GM23338 (cell line): Measurements from ENCODE around the gene SVIL. TPM values are rescaled to one million over a fixed set of nuclear protein-coding genes. Genes with fewer than 3 reads are reported as not detected.

Experiments used
- ATAC-seq: fragments of 200-7000 bp; cut with Tn5 transposase; 3 replicates; pipeline ENCODE4 v1.9.1; 2020
- DNase-seq: peaks from one replicate; pipeline ENCODE4 v3.0.0-alpha.2; 2015; ENCODE audit warnings: low spot score
- H2AFZ ChIP-seq: fragments of 200-600 bp; sonication (generic); 2 replicates; pipeline ENCODE4 v1.8.0; 2016; ENCODE audit warnings: antibody characterized with exemption, mild to moderate bottlenecking, moderate library complexity
- H3F3A ChIP-seq: fragments of 200-600 bp; sonication (generic); replicated peaks from 2 replicates; pipeline ENCODE4 v1.8.0; 2017; ENCODE audit warnings: antibody characterized with exemption, mixed run types, low read depth
- H3K27ac ChIP-seq: fragments of 200-600 bp; sonication (generic); 2 replicates; pipeline ENCODE4 v1.6.1; 2016; ENCODE audit warnings: low read depth
- H3K27me3 ChIP-seq: fragments of 200-600 bp; sonication (generic); 2 replicates; pipeline ENCODE4 v1.8.0; 2016; ENCODE audit warnings: mild to moderate bottlenecking, mixed run types, moderate library complexity; ENCODE audit not compliant: insufficient read depth
- H3K36me3 ChIP-seq: fragments of 200-600 bp; sonication (generic); 2 replicates; pipeline ENCODE4 v1.8.0; 2016; ENCODE audit warnings: mild to moderate bottlenecking; ENCODE audit not compliant: insufficient read depth
- H3K4me1 ChIP-seq: fragments of 200-600 bp; sonication (generic); 2 replicates; pipeline ENCODE4 v1.8.0; 2016; ENCODE audit warnings: mild to moderate bottlenecking, moderate library complexity; ENCODE audit not compliant: insufficient read depth
- H3K4me2 ChIP-seq: fragments of 200-600 bp; sonication (generic); 2 replicates; pipeline ENCODE4 v1.7.1; 2017; ENCODE audit warnings: mixed run types
- H3K4me3 ChIP-seq: fragments of 200-600 bp; sonication (generic); 2 replicates; pipeline ENCODE4 v1.6.1; 2016; ENCODE audit warnings: mixed run types
- H3K79me2 ChIP-seq: fragments of 200-600 bp; sonication (generic); replicated peaks from 2 replicates; pipeline ENCODE4 v1.8.0; 2017; ENCODE audit warnings: mild to moderate bottlenecking; ENCODE audit not compliant: insufficient read depth
- H3K9me2 ChIP-seq: fragments of 200-600 bp; sonication (generic); 2 replicates; pipeline ENCODE4 v1.8.0; 2017; ENCODE audit not compliant: insufficient read depth
- H4K20me1 ChIP-seq: fragments of 200-600 bp; sonication (generic); replicated peaks from 2 replicates; pipeline ENCODE4 v1.8.0; 2017; ENCODE audit warnings: mild to moderate bottlenecking; ENCODE audit not compliant: insufficient read depth
- H3K27ac Mint-ChIP-seq: 2 replicates; pipeline ENCODE4 v1.8.0; 2020; ENCODE audit warnings: inconsistent platforms, mild to moderate bottlenecking, moderate library complexity, mixed read lengths
- H3K27me3 Mint-ChIP-seq: 3 replicates; pipeline ENCODE4 v1.8.0; 2022; ENCODE audit warnings: low read depth, mild to moderate bottlenecking, moderate library complexity, mixed read lengths, inconsistent platforms; ENCODE audit not compliant: insufficient read depth, poor library complexity
- H3K36me3 Mint-ChIP-seq: 3 replicates; pipeline ENCODE4 v1.8.0; 2021; ENCODE audit warnings: low read depth, mild to moderate bottlenecking, inconsistent platforms, moderate library complexity, mixed read lengths
- H3K4me1 Mint-ChIP-seq: 3 replicates; pipeline ENCODE4 v1.8.0; 2020; ENCODE audit warnings: mild to moderate bottlenecking, inconsistent platforms, mixed read lengths
- H3K4me3 Mint-ChIP-seq: 3 replicates; pipeline ENCODE4 v1.8.0; 2021; ENCODE audit warnings: moderate library complexity, mild to moderate bottlenecking, inconsistent platforms, mixed read lengths
- H3K9me3 Mint-ChIP-seq: 3 replicates; pipeline ENCODE4 v1.8.0; 2020; ENCODE audit warnings: moderate library complexity, mild to moderate bottlenecking, inconsistent platforms, mixed read lengths
- CTCF ChIP-seq, 2 experiments: fragments of 200-600 bp in 1 of 2; sonication (generic) in 1 of 2; conservative IDR thresholded peaks; 2 replicates each; pipeline versions ENCODE4 v1.5.1 to v1.6.1; 2016 to 2017; ENCODE audit warnings: antibody characterized with exemption in 2 of 2, low read depth in 2 of 2, mild to moderate bottlenecking in 2 of 2, moderate library complexity in 1 of 2
- EZH2phosphoT487 ChIP-seq: fragments of 200-600 bp; sonication (generic); IDR thresholded peaks from one replicate; pipeline ENCODE4 v1.8.1; 2018; ENCODE audit warnings: antibody characterized with exemption; ENCODE audit not compliant: unreplicated experiment
- JUNB ChIP-seq: IDR thresholded peaks from one replicate; pipeline ENCODE4 v1.6.1; 2016; ENCODE audit warnings: antibody characterized with exemption; ENCODE audit not compliant: unreplicated experiment
- REST ChIP-seq: IDR thresholded peaks from one replicate; pipeline ENCODE4 v1.6.1; 2018; ENCODE audit warnings: antibody characterized with exemption; ENCODE audit not compliant: unreplicated experiment
- polyA plus RNA-seq: library from polyadenylated mRNA; unstranded; fragments of >200 nt; fragmentation: Nextera tagmentation; extraction: Ambion mirVana; gene quantifications from 2 replicates; pipeline ENCODE4 v1.2.1, GENCODE V29; 2016
- total RNA-seq: library from RNA; depleted of rRNA; stranded (reverse); fragments of >200 nt; shearing (Covaris generic); gene quantifications from 2 replicates; pipeline ENCODE4 v1.2.3, GENCODE V29; 2014
- TF ChIP-seq, protein P1 (sequence below): fragments of 250-450 bp; sonication (Bioruptor Pico); IDR thresholded peaks from 2 replicates; pipeline ENCODE4 v1.5.0; 2020; ENCODE audit warnings: mild to moderate bottlenecking, moderate library complexity

The SVIL gene
- total and polyA plus RNA-seq, 2 experiments from 2014 or later = 8.8 to 34.9 TPM

DNA sequence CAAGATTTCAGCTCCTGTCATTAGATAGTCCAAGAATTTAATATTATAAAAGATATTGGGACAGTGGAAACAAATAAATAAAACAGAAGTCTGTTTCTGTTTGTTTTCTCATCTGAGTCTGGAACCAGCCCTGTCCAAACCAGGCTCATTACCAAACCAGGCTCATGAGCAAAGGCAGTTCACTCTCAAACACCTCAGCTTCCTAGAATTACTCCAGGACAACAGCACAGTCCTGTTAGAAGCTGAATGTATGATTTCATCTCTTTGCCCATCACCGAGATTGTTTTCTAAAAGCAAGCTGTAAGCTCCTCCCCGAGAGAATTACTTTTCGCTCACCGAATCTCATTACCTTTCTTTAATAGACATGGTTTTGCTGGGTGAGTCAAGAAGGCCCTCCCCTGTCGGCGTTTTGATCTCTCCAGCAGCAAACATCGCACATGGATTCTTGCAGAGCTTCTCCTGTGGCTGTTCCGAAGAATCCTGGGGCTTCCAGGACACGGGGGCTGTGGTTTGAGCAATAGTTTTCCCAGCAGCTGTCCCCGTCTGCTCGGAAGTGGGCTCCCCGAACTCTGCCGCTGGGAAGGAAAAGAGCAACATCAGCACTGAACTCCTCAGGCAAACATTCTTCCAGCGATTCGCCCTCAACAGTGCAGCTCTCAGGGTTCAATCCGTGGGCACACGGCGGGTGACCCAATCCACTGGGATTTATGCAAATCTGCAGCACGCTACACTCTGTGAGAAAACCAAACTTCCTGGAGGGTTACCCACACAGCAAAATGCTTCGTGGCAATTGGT lies 112.5 kb downstream of the SVIL start:
- no peaks in the 10 kb centered on the region for H3K36me3 ChIP-seq

More for the DNA sequence above, 112.5 kb downstream of the SVIL start:
- H3K36me3 Mint-ChIP-seq = peaks cover 8% of the 10 kb centered on the region
- H3K27me3 ChIP-seq = no peaks in the 10 kb centered on the region
- no peak for TF ChIP-seq EZH2phosphoT487
- TF ChIP-seq REST = no peak
- TF ChIP-seq CTCF (conservative IDR thresholded peaks at IDR 0.05; ENCODE audit: low read depth in 2 of 2) = no peak
- no peak for TF ChIP-seq JUNB
- TF ChIP-seq, protein P1, sequence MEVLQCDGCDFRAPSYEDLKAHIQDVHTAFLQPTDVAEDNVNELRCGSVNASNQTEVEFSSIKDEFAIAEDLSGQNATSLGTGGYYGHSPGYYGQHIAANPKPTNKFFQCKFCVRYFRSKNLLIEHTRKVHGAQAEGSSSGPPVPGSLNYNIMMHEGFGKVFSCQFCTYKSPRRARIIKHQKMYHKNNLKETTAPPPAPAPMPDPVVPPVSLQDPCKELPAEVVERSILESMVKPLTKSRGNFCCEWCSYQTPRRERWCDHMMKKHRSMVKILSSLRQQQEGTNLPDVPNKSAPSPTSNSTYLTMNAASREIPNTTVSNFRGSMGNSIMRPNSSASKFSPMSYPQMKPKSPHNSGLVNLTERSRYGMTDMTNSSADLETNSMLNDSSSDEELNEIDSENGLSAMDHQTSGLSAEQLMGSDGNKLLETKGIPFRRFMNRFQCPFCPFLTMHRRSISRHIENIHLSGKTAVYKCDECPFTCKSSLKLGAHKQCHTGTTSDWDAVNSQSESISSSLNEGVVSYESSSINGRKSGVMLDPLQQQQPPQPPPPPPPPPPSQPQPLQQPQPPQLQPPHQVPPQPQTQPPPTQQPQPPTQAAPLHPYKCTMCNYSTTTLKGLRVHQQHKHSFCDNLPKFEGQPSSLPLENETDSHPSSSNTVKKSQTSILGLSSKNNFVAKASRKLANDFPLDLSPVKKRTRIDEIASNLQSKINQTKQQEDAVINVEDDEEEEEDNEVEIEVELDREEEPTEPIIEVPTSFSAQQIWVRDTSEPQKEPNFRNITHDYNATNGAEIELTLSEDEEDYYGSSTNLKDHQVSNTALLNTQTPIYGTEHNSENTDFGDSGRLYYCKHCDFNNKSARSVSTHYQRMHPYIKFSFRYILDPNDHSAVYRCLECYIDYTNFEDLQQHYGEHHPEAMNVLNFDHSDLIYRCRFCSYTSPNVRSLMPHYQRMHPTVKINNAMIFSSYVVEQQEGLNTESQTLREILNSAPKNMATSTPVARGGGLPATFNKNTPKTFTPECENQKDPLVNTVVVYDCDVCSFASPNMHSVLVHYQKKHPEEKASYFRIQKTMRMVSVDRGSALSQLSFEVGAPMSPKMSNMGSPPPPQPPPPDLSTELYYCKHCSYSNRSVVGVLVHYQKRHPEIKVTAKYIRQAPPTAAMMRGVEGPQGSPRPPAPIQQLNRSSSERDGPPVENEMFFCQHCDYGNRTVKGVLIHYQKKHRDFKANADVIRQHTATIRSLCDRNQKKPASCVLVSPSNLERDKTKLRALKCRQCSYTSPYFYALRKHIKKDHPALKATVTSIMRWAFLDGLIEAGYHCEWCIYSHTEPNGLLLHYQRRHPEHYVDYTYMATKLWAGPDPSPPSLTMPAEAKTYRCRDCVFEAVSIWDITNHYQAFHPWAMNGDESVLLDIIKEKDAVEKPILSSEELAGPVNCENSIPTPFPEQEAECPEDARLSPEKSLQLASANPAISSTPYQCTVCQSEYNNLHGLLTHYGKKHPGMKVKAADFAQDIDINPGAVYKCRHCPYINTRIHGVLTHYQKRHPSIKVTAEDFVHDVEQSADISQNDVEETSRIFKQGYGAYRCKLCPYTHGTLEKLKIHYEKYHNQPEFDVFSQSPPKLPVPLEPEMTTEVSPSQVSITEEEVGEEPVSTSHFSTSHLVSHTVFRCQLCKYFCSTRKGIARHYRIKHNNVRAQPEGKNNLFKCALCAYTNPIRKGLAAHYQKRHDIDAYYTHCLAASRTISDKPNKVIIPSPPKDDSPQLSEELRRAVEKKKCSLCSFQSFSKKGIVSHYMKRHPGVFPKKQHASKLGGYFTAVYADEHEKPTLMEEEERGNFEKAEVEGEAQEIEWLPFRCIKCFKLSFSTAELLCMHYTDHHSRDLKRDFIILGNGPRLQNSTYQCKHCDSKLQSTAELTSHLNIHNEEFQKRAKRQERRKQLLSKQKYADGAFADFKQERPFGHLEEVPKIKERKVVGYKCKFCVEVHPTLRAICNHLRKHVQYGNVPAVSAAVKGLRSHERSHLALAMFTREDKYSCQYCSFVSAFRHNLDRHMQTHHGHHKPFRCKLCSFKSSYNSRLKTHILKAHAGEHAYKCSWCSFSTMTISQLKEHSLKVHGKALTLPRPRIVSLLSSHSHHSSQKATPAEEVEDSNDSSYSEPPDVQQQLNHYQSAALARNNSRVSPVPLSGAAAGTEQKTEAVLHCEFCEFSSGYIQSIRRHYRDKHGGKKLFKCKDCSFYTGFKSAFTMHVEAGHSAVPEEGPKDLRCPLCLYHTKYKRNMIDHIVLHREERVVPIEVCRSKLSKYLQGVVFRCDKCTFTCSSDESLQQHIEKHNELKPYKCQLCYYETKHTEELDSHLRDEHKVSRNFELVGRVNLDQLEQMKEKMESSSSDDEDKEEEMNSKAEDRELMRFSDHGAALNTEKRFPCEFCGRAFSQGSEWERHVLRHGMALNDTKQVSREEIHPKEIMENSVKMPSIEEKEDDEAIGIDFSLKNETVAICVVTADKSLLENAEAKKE (CRISPR knock-in tag) = no peak
- DNase-seq (no peak), ATAC-seq (no peak)
- H3K4me3 Mint-ChIP-seq = no peak overlapping the region
- H3K27ac Mint-ChIP-seq = no peak overlapping the region
- H3K27ac ChIP-seq = peak overlapping the region; percentile 74
- H3F3A ChIP-seq = no peaks in the 10 kb centered on the region
- H3K4me2 ChIP-seq = no peak overlapping the region
- peaks cover 3% of the 10 kb centered on the region for H3K27me3 Mint-ChIP-seq
- H3K9me2 ChIP-seq = no peaks in the 10 kb centered on the region
- no peaks in the 10 kb centered on the region for H4K20me1 ChIP-seq
- peaks cover 8% of the 10 kb centered on the region; the same call in 2 of the 3 replicates for H3K4me1 Mint-ChIP-seq
- no peaks in the 10 kb centered on the region for H3K9me3 Mint-ChIP-seq
- H3K4me3 ChIP-seq = no peak overlapping the region
- no peaks in the 10 kb centered on the region for H3K4me1 ChIP-seq
- no peaks in the 10 kb centered on the region for H3K79me2 ChIP-seq
- H2AFZ ChIP-seq = no peak overlapping the region
